Spinal cord (tissue), 10 donors: ENCODE data around the gene MAPKAPK3. TPM values are rescaled to one million over a fixed set of nuclear protein-coding genes. Genes with fewer than 3 reads are reported as not detected.

Experiments
- DNase-seq, 6 donors: peaks; one replicate each; pipeline versions ENCODE4 v3.0.0 to v3.0.0-alpha.2; 2013 to 2015; ENCODE audit warnings: low spot score in 6 of 6, low read depth in 4 of 6
- H3K27ac ChIP-seq: one replicate; pipeline ENCODE4 v1.5.1; 2013; ENCODE audit warnings: low read depth, low read length, control low read depth
- H3K27me3 ChIP-seq: one replicate; pipeline ENCODE4 v1.6.1; 2013; ENCODE audit warnings: low read length; ENCODE audit not compliant: control insufficient read depth, insufficient read depth
- H3K36me3 ChIP-seq: one replicate; pipeline ENCODE4 v1.6.1; 2013; ENCODE audit warnings: low read length; ENCODE audit not compliant: control insufficient read depth, insufficient read depth
- H3K4me1 ChIP-seq: one replicate; pipeline ENCODE4 v1.6.1; 2013; ENCODE audit warnings: low read length; ENCODE audit not compliant: control insufficient read depth, insufficient read depth
- H3K4me3 ChIP-seq: one replicate; pipeline ENCODE4 v1.5.1; 2013; ENCODE audit warnings: low read depth, low read length, control low read depth
- H3K9me3 ChIP-seq: one replicate; pipeline ENCODE4 v1.6.1; 2013; ENCODE audit warnings: low read length; ENCODE audit not compliant: control insufficient read depth, insufficient read depth
- WGBS: methylation state at CpG from one replicate; pipeline ENCODE4 v1.1.5; 2013; ENCODE audit warnings: missing lambda C conversion rate; ENCODE audit not compliant: insufficient coverage; 5-methylcytosine and 5-hydroxymethylcytosine counted together
- long read RNA-seq, 4 donors: transcript quantifications; one replicate each; lab custom pipeline, GENCODE V29; 2026
- polyA plus RNA-seq, 2 donors: library from polyadenylated mRNA; unstranded; fragments of 120-200 nt; gene quantifications; one replicate each; pipeline ENCODE4 v1.2.1, GENCODE V29; 2013; ENCODE audit not compliant: insufficient read length in 2 of 2
- total RNA-seq, 2 donors: library from RNA; depleted of rRNA in 1 of 2; stranded (reverse); fragments of 120-200 nt in 1 of 2; fragments of >200 nt in 1 of 2; gene quantifications; one replicate each; pipeline versions ENCODE4 v1.2.3 to v1.2.4, GENCODE V29; 2013 to 2014
- donor health status: healthy.

Gene MAPKAPK3
- total RNA-seq = 10 to 100 TPM; 12.4 to 24.4 TPM
- polyA plus RNA-seq = 10 to 100 TPM; 18.0 to 19.9 TPM
- long read RNA-seq, donor 1, transcript MAPKAPK3-201 (11 exons, 2,500 nt) = major isoform, 5 of 6 reads
- long read RNA-seq, donor 1, partial matches to known transcripts = 0 of 6 reads
- long read RNA-seq, donor 1, other reads (novel, unspliced or antisense) = 0 of 6 reads
- long read RNA-seq, donor 2, partial matches to known transcripts = 0 of 3 reads
- long read RNA-seq, donor 2, other reads (novel, unspliced or antisense) = 0 of 3 reads
- long read RNA-seq, donor 3, partial matches to known transcripts = 0 of 1 reads
- long read RNA-seq, donor 3, other reads (novel, unspliced or antisense) = 0 of 1 reads
- long read RNA-seq, donor 4, transcript MAPKAPK3-201 (11 exons, 2,500 nt) = major isoform, 7 of 16 reads
- long read RNA-seq, donor 4, partial matches to known transcripts = 5 of 16 reads
- long read RNA-seq, donor 4, other reads (novel, unspliced or antisense) = 0 of 16 reads

DNA sequence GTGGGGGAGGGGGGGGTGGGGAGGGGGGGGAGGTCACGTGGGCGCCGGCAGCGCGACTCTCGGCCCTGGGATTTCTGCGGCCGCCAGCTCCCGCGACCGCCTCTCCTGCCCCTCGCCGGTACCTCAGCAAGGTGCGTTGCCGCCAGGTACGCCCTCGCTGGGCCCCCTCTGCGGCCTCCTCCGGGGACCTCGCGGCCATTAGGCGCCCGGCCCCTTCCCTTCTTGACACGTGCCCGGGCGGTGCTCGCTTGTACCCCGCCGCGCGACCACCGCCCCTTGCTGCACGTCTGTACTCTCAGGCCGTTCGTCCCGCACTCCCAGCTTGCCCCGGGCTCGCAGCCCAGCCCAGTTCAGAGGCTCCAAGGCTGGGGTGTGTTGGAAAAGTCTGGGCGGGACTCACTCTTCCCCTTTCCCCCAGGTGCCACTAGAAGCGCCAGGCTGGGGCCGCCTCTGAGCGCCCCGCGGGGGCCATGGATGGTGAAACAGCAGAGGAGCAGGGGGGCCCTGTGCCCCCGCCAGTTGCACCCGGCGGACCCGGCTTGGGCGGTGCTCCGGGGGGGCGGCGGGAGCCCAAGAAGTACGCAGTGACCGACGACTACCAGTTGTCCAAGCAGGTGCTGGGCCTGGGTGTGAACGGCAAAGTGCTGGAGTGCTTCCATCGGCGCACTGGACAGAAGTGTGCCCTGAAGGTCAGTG lies at the start of gene MAPKAPK3:
Gene MAPKAPK3, plus strand, starts transcription at position 56 of the 696 bp plus-strand sequence. Its CDS starts 415 bp downstream, at position 471.
- Histone ChIP-seq H3K36me3 (no peaks in the 10 kb centered on the region), H3K4me3 (peak within 1 kb of the TSS; percentile 67), H3K4me1 (peaks cover 37% of the 10 kb centered on the region), H3K9me3 (no peaks in the 10 kb centered on the region), H3K27me3 (no peaks in the 10 kb centered on the region), H3K27ac (peak within 1 kb of the TSS; percentile 79)
- DNase-seq = no peak
- WGBS = under 1% methylated on average over 51 of the region's 58 CpGs

GRCh38 chr3:50567386-50568167 lies 49.4 kb upstream of the MAPKAPK3 start, which contains the start of gene C3orf18:
Gene C3orf18 (minus strand): TSS chr3:50567747. CDS start chr3:50565699, 2,048 bp downstream.
- peaks cover 37% of the 10 kb centered on the region for H3K36me3 ChIP-seq
- peak within 1 kb of the TSS; percentile 92 for H3K4me3 ChIP-seq
- WGBS = 1% methylated on average over 44 of the region's 53 CpGs
- peak within 1 kb of the TSS; percentile 33 for H3K27ac ChIP-seq
- no peaks in the 10 kb centered on the region for H3K27me3 ChIP-seq
- peak; percentile 68 to 97 (median 80) for DNase-seq
- H3K4me1 ChIP-seq = peaks cover 45% of the 10 kb centered on the region
- no peaks in the 10 kb centered on the region for H3K9me3 ChIP-seq

- Histone ChIP-seq H3K4me1 (peaks cover 45% of the 10 kb centered on the region), H3K4me3 (peak within 1 kb of the TSS; percentile 92), H3K27ac (peak within 1 kb of the TSS; percentile 93), H3K9me3 (no peaks in the 10 kb centered on the region), H3K27me3 (no peaks in the 10 kb centered on the region), H3K36me3 (peaks cover 39% of the 10 kb centered on the region)
- DNase-seq = peak; percentile 84 to 98 (median 92)
- WGBS = under 1% methylated on average over 55 of the region's 55 CpGs
Observed at GRCh38 chr3:50568947-50569749, 47.8 kb upstream of the MAPKAPK3 start, which contains the start of gene HEMK1. Gene HEMK1 (plus strand): TSS chr3:50569522. CDS start chr3:50571105, 1,583 bp downstream.

DNA sequence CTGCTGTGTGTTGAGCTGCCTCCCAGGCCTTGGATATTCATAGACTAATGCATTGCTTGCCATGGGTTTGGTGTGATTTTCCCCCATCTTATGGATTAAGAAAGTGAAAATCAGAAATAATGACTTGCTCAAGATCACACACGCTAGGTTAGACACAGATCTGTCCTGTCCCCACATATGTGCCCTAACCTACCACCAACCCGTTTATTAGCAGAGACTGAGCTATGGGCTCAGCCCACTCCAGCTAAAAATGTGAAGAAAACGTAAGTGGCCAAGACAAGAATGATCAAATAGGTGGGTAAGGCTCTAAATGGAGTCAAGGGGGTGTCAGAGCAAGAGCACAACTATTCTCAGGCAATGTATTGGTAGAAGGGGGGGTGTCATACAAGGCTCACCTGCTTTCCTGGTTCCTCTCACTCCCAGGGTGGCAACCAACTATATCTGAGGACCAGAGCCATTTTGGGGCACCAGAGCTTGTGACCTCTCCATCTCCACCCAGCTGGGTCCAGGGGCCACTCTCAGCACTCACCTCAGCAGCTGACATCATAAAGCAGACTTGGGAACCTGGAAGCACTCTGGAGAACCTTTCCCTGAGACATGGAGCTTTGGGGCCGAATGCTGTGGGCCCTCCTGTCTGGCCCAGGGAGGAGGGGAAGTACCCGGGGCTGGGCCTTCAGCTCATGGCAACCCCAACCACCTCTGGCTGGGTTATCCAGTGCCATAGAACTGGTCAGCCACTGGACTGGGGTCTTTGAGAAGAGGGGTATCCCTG lies 46.3 kb upstream of the MAPKAPK3 start:
- H3K27ac ChIP-seq = no peak overlapping the region
- H3K4me3 ChIP-seq = no peak overlapping the region
- H3K27me3 ChIP-seq = no peaks in the 10 kb centered on the region
- no peaks in the 10 kb centered on the region for H3K9me3 ChIP-seq
- no peak for DNase-seq
- H3K4me1 ChIP-seq = peaks cover 41% of the 10 kb centered on the region
- peaks cover 28% of the 10 kb centered on the region for H3K36me3 ChIP-seq
- WGBS = 89% methylated on average over 3 of the region's 5 CpGs

DNA sequence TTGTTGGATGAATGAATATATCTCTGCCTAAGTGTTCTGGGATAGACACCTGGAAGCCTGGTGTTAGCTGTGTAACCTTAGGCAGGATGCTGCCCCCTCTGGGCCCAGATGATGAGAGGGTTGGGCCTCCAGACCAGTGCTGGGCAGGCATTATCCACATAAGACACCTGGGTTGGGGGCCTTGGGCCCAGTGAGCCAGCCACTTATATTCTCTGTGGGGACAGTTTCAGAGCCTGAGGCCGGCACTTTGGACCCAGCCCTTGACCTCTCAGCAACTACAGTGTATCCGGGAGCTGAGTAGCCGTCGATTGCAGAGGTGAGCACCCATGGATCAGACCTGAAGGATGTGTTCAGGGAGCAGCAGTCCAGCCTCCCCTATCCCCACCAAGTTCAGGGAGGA lies 45.5 kb upstream of the MAPKAPK3 start:
- WGBS = 90% methylated on average over 1 of the region's 4 CpGs
- no peak overlapping the region for H3K27ac ChIP-seq
- H3K4me3 ChIP-seq = no peak overlapping the region
- no peaks in the 10 kb centered on the region for H3K27me3 ChIP-seq
- H3K36me3 ChIP-seq = peaks cover 33% of the 10 kb centered on the region
- no peak for DNase-seq
- peaks cover 36% of the 10 kb centered on the region for H3K4me1 ChIP-seq
- H3K9me3 ChIP-seq = no peaks in the 10 kb centered on the region

DNA sequence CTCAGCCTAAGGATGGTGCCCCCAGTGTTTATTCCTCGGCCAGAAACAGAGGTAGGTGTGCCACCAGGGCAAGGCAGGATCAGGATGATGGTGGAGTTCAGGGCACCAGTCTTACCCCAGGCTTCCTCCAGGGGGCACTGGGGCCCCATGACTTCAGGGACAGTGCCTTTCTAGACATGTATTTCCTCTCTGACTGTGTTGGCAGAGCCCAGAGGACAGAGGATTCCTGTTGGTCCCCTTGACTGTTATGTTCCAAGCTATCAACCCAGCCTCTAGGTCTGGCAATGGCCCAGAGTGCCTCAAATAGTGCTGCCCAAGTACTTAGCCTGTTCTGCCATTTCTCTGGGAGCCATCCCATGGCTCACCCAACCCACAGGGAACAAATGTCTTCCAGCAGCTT lies 44.8 kb upstream of the MAPKAPK3 start:
- H3K36me3 ChIP-seq = peaks cover 38% of the 10 kb centered on the region
- 64% methylated on average over 1 of the region's 1 CpG for WGBS
- peaks cover 30% of the 10 kb centered on the region for H3K4me1 ChIP-seq
- H3K9me3 ChIP-seq = no peaks in the 10 kb centered on the region
- H3K27me3 ChIP-seq = no peaks in the 10 kb centered on the region
- H3K27ac ChIP-seq = no peak overlapping the region
- DNase-seq = peak in 3 of 6 donors; percentile 17 to 68 (median 66)
- no peak overlapping the region for H3K4me3 ChIP-seq

DNA sequence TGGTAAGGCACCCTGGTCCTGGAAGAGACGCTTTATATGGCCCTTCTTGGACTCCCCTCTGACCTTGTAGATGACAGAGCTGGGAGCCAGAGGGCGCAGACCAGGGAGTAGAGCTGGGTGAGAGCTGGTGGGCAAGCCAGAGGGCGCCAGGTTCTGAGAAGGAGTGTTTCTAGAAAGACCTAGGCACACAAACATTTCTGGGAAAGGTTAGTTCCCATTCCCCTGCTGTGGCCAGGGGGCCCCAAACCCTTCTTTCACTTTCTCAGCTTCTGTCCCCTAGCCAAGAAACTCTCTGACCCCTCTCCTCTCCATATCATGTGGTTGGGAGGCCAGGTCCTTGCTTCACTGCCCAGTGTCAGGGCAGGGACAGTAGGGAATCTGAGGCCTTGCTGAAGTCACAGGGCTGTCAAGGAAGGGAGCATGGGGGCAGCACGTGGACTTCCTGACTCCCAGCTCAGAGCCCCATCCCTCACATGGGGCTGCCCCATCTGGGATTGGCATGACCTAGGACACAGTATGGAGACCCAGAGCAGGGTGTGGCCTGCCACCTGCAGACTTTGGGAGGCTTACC lies 44.1 kb upstream of the MAPKAPK3 start:
- Histone ChIP-seq H3K36me3 (peaks cover 45% of the 10 kb centered on the region), H3K27ac (no peak overlapping the region), H3K27me3 (no peaks in the 10 kb centered on the region), H3K9me3 (no peaks in the 10 kb centered on the region), H3K4me3 (no peak overlapping the region), H3K4me1 (peaks cover 24% of the 10 kb centered on the region)
- WGBS = 90% methylated on average over 2 of the region's 4 CpGs
- DNase-seq = no peak
